Measurements from ENCODE around the gene PRPF6.
A peak's percentile ranks its signal among the peaks of the same experiment; 100 is the strongest.

PRPF6 gene

GRCh38 chr20:64077876-64078551 lies 97.1 kb downstream of the PRPF6 start:
- no peak for TF ChIP-seq CTCF (IDR thresholded peaks at IDR 0.05; ENCODE audit: low read depth, low read length)
- H3K4me3 ChIP-seq (replicated peaks in 1 of 2; ENCODE audit: low read depth in 2 of 2, low read length in 2 of 2): peak overlapping the region in 1 of 2 donors; percentile 67
- DNase-seq (ENCODE audit: low read depth in 2 of 2): no peak

DNA sequence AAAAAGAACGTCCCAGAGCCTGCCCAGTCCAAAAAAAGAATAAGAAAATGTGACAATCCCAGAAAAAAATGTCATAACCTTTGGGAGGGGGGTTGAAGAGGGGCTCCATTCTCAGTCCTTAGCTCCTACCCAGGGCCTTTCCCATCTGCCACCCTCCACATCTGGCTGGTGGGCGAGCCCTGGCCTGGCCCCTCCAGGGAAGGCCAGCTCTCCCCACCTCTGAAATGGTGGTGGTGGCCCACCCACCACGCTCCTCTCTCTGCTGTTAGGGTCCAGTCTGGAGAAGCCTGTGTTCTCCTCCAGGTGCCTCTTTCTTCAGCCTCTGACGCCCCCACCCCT lies 98.0 kb downstream of the PRPF6 start:
- no peak for DNase-seq (ENCODE audit: low read depth in 2 of 2)
- peak overlapping the region; percentile 67 to 76 for H3K4me3 ChIP-seq (replicated peaks in 1 of 2; ENCODE audit: low read depth in 2 of 2, low read length in 2 of 2)
- TF ChIP-seq CTCF (IDR thresholded peaks at IDR 0.05; ENCODE audit: low read depth, low read length): no peak

DNA sequence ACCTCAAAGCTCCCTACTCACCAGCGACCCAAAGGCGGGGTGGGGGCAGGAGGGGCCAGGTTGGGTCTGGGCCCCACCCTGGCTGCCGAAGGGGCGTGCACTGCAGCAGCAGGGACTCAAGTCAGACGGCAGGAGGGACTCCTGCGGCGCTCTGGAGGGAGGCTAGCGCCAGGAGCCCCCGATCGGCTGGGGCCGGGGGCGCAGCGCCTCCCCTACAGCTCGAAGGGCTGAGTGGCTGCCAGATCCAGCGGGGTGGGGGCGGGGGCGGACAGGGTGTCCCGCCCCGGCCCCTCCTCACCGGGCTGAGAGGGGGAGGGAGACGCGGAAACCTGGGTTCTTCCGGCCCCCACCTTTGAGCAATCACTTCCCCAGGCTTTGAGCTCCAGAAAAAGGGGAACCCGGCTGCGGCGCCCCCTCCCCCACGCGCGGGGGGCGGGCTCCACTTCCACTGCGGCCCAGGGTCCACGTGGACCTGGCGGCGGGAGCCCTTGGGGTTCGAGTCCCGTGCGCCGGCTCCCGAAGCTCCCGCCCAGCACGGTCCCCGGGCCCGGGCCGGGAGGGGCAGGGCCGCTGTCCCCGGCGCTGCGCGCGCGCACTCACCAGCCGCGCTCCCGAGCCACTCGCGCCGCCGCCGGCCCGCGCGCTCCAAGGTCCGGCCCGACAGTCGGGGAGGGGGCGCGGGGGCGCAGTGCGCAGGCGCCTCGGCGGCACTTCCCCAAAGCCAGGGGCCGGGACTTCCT lies 98.5 kb downstream of the PRPF6 start, which contains the start of gene RGS19:
Gene RGS19 (minus strand): TSS at position 246 of the 740 bp plus-strand sequence. CDS start 2,632 bp downstream, outside the sequence.
- H3K4me3 ChIP-seq (replicated peaks in 1 of 2; ENCODE audit: low read depth in 2 of 2, low read length in 2 of 2): peak within 1 kb of the TSS; percentile 67 to 76
- peak; percentile 41 to 76 for DNase-seq (ENCODE audit: low read depth in 2 of 2)
- no peak for TF ChIP-seq CTCF (IDR thresholded peaks at IDR 0.05; ENCODE audit: low read depth, low read length)

- no peak for DNase-seq (ENCODE audit: low read depth in 2 of 2)
- TF ChIP-seq CTCF (IDR thresholded peaks at IDR 0.05; ENCODE audit: low read depth, low read length): no peak
- peak within 1 kb of the TSS; percentile 67 to 76 for H3K4me3 ChIP-seq (replicated peaks in 1 of 2; ENCODE audit: low read depth in 2 of 2, low read length in 2 of 2)
Measured at GRCh38 chr20:64080013-64080812, 99.3 kb downstream of the PRPF6 start, which contains the start of gene OPRL1. Gene OPRL1, plus strand, starts transcription at chr20:64080082. Its CDS starts 12,639 bp downstream, at chr20:64092721.

DNA sequence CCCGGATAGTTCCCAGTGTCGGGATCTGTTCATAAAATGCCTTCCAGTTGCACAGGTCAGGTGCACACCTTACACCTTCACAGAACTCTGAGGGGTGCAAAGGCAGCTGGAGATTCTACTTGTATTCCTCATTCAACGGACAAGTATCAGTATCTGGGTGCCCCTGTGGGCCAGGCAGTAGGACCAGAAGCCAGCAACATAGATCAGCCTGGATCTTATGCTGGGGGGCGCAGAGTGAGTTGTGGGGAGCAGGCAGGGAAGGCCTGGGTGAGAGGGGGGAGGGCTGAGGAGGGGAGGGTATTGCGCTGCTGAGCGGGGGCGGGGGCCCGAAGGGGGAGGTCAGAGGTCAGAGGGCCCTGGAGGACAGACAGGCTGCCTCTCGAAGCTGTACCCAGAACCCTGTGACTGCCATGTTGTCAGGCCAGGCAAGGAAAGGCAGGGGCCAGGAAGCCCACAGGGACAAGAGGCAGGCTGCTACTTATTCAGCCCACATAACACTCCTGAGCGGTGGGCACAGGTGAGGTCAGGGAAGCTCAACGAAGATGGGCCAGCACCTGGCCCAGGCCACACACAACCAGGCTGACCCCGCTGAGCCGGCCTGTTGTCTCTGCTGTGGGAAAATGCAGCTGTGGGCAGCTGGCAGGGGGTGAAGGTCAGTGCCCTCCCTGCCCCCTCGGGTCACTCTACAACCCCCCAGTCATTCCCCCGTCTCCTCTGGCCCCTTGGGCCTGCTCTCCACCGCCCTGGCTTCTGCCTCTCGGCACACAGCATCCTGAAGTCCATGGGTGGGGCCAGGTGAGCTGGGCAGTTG lies 100.1 kb downstream of the PRPF6 start:
- no peak overlapping the region for H3K4me3 ChIP-seq (replicated peaks in 1 of 2; ENCODE audit: low read depth in 2 of 2, low read length in 2 of 2)
- no peak for DNase-seq (ENCODE audit: low read depth in 2 of 2)
- TF ChIP-seq CTCF (IDR thresholded peaks at IDR 0.05; ENCODE audit: low read depth, low read length): no peak

DNA sequence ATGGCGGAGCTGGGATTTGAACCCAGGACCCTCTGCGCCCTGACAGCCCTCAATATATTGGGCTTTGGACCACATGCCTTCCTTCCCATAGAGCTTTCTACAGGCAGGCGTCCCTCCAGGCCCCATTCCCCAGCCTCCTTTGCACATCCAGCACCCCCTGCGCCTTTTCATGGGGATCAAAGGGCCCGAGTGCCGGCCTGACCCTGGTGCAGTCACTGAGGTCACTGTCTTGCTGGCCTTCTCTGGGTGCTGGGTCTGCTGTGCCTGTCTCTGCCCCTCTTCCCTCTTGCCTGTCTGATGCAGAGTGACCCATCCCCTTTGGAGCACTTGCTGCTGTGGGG lies 100.7 kb downstream of the PRPF6 start:
- H3K4me3 ChIP-seq (replicated peaks in 1 of 2; ENCODE audit: low read depth in 2 of 2, low read length in 2 of 2): no peak overlapping the region
- no peak for DNase-seq (ENCODE audit: low read depth in 2 of 2)
- no peak for TF ChIP-seq CTCF (IDR thresholded peaks at IDR 0.05; ENCODE audit: low read depth, low read length)

Measured in cardiac fibroblast (primary cell).